Endothelial cell of umbilical vein (primary cell): ENCODE data around the gene GRIK3. TPM values are rescaled to one million over a fixed set of nuclear protein-coding genes. Genes with fewer than 3 reads are reported as not detected.

ENCODE experiments used
- BruUV-seq: library from RNA; stranded (reverse); fragments of 400-500 nt; replicated peaks from 2 replicates; lab custom pipeline; 2021; lab: Mats Ljungman, UMichigan
- CTCF ChIA-PET: fragments of 300-600, 350-600 bp; sonication (Branson Sonifier 250); formaldehyde crosslinking; loops from one replicate; lab custom pipeline; 2021; ENCODE audit warnings: antibody characterized with exemption, inconsistent platforms; lab: Charles Lee
- POLR2A ChIA-PET: fragments of 300-600, 350-600 bp; sonication (Branson Sonifier 250); formaldehyde crosslinking; loops from one replicate; lab custom pipeline; 2021; ENCODE audit warnings: antibody characterized with exemption, inconsistent platforms; lab: Charles Lee
- DNase-seq: peaks from one replicate; pipeline ENCODE4 v3.0.0-alpha.2; 2011; ENCODE audit warnings: low read depth, low spot score
- FAIRE-seq: peaks from 2 replicates; lab custom pipeline; 2011; peaks lifted over from hg19 to GRCh38; lab: Jason Lieb, UNC
- H2AFZ ChIP-seq: 2 replicates; pipeline ENCODE4 v1.6.0; 2012; ENCODE audit warnings: low read depth, low read length, control low read depth, inconsistent platforms
- H3K27ac ChIP-seq: 2 replicates; pipeline ENCODE4 v1.5.1; 2011; ENCODE audit warnings: low read depth, mild to moderate bottlenecking, control low read depth, low read length, moderate library complexity; ENCODE audit not compliant: insufficient read depth
- H3K27me3 ChIP-seq, 2 experiments: 2 replicates each; pipeline versions ENCODE4 v1.6.0 to v1.6.1; 2011; ENCODE audit warnings: low read length in 2 of 2, mixed read lengths in 1 of 2; ENCODE audit not compliant: control insufficient read depth in 2 of 2, insufficient read depth in 2 of 2
- H3K36me3 ChIP-seq, 2 experiments: 2 replicates in 1 of 2; 3 replicates in 1 of 2; pipeline ENCODE4 v1.5.1; 2011; ENCODE audit warnings: low read length in 2 of 2, mild to moderate bottlenecking in 1 of 2, moderate library complexity in 1 of 2; ENCODE audit not compliant: control insufficient read depth in 2 of 2, insufficient read depth in 2 of 2; ENCODE audit errors: extremely low read depth in 1 of 2
- H3K4me1 ChIP-seq: 3 replicates; pipeline ENCODE4 v1.5.1; 2011; ENCODE audit warnings: mild to moderate bottlenecking, low read length; ENCODE audit not compliant: control insufficient read depth, insufficient read depth; ENCODE audit errors: extremely low read depth
- H3K4me2 ChIP-seq: 2 replicates; pipeline ENCODE4 v1.6.1; 2011; ENCODE audit warnings: low read length, control low read depth, mixed read lengths; ENCODE audit not compliant: insufficient read depth
- H3K4me3 ChIP-seq, 3 experiments: fragments of 200-600 bp in 1 of 3; sonication (generic), shearing (Covaris generic) in 1 of 3; replicated peaks in 1 of 3; 2 replicates each; pipeline ENCODE4 v1.5.1; 2011 to 2016; ENCODE audit warnings: control low read depth in 3 of 3, low read length in 3 of 3, mild to moderate bottlenecking in 2 of 3, inconsistent platforms in 1 of 3, low read depth in 1 of 3, moderate library complexity in 1 of 3; ENCODE audit not compliant: insufficient read depth in 1 of 3
- H3K79me2 ChIP-seq: 2 replicates; pipeline ENCODE4 v1.6.0; 2012; ENCODE audit warnings: low read length, inconsistent platforms; ENCODE audit not compliant: control insufficient read depth, insufficient read depth
- H3K9ac ChIP-seq: replicated peaks from 2 replicates; pipeline ENCODE3; 2011; ENCODE audit warnings: low read length, control low read depth; ENCODE audit not compliant: insufficient read depth; ENCODE audit errors: extremely low read depth
- H3K9me1 ChIP-seq: replicated peaks from 3 replicates; pipeline ENCODE4 v1.6.0; 2011; ENCODE audit warnings: mild to moderate bottlenecking, low read length; ENCODE audit not compliant: control insufficient read depth, insufficient read depth; ENCODE audit errors: extremely low read depth
- H3K9me3 ChIP-seq: replicated peaks from 2 replicates; pipeline ENCODE4 v1.5.1; 2012; ENCODE audit warnings: low read length, inconsistent platforms; ENCODE audit not compliant: control insufficient read depth, insufficient read depth
- H4K20me1 ChIP-seq: replicated peaks from 2 replicates; pipeline ENCODE3; 2011; ENCODE audit warnings: mild to moderate bottlenecking, low read length; ENCODE audit not compliant: control insufficient read depth, insufficient read depth; ENCODE audit errors: extremely low read depth
- CTCF ChIP-seq, 2 donors: IDR thresholded peaks; 1 replicate in 1 of 2; 2 replicates in 1 of 2; pipeline ENCODE4 v1.5.1; 2011; ENCODE audit warnings: low read length in 2 of 2, mild to moderate bottlenecking in 2 of 2, moderate library complexity in 2 of 2, control low read depth in 1 of 2, inconsistent platforms in 1 of 2, low read depth in 1 of 2; ENCODE audit not compliant: insufficient read depth in 1 of 2; ENCODE audit errors: extremely low read depth in 1 of 2
- EZH2 ChIP-seq: IDR thresholded peaks from 2 replicates; pipeline ENCODE4 v1.6.1; 2012; ENCODE audit warnings: borderline replicate concordance, low read depth, mild to moderate bottlenecking, moderate library complexity, low read length, inconsistent platforms; ENCODE audit not compliant: severe bottlenecking
- FOS ChIP-seq: IDR thresholded peaks from 2 replicates; pipeline ENCODE4 v1.6.1; 2011; ENCODE audit warnings: mild to moderate bottlenecking, low read length, moderate library complexity, borderline replicate concordance; ENCODE audit not compliant: insufficient read depth
- GATA2 ChIP-seq: IDR thresholded peaks from 2 replicates; pipeline ENCODE4 v1.7.0; 2011; ENCODE audit warnings: low read depth, mild to moderate bottlenecking, moderate library complexity, mixed read lengths, low read length; ENCODE audit not compliant: insufficient read length, insufficient read depth
- JUN ChIP-seq: IDR thresholded peaks from 2 replicates; pipeline ENCODE4 v1.6.1; 2011; ENCODE audit warnings: borderline replicate concordance, low read depth; ENCODE audit not compliant: insufficient read length, insufficient read depth
- MAX ChIP-seq: IDR thresholded peaks from 2 replicates; pipeline ENCODE4 v1.6.1; 2011; ENCODE audit not compliant: insufficient read depth, insufficient read length
- MYC ChIP-seq: IDR thresholded peaks from one replicate; pipeline ENCODE4 v1.6.1; 2011; ENCODE audit warnings: mild to moderate bottlenecking, low read depth, low read length
- POLR2A ChIP-seq: IDR thresholded peaks from 2 replicates; pipeline ENCODE4 v1.6.1; 2012; ENCODE audit warnings: low read depth, mild to moderate bottlenecking, control low read depth, low read length
- POLR2AphosphoS5 ChIP-seq: IDR thresholded peaks from 2 replicates; pipeline ENCODE4 v1.6.1; 2012; ENCODE audit warnings: low read depth, mild to moderate bottlenecking, control low read depth, low read length, moderate library complexity; ENCODE audit not compliant: insufficient read depth
- dilution Hi-C: fragments of 300-500 bp; cut with MboI; formaldehyde crosslinking; loops from one replicate; pipeline ENCODE4 v1.15.0; 2019; ENCODE audit warnings: low sequenced_read_pairs; ENCODE audit not compliant: extremely low pct_ligation_motif_present
- intact Hi-C: fragments of 100-400 bp; cut with micrococcal nuclease; formaldehyde crosslinking; loops from one replicate; pipeline ENCODE4 v1.10.0; 2022
- polyA plus RNA-seq, 4 experiments: library from polyadenylated mRNA; depleted of rRNA in 3 of 4; stranded (reverse) in 3 of 4; unstranded in 1 of 4; fragments of >200 nt; gene quantifications; 2 replicates each; pipeline versions ENCODE4 v1.2.1 to v1.2.3, GENCODE V29; 2011 to 2012; ENCODE audit warnings: missing spikeins in 1 of 4
- total RNA-seq: library from RNA; stranded (reverse); gene quantifications from 2 replicates; pipeline ENCODE4 v1.2.3, GENCODE V29; 2021

GRIK3 gene
- total and polyA plus RNA-seq, 2 donors (not counting 3 experiments of a cell fraction or from before 2014, with no cell fraction given), result not detected

DNA sequence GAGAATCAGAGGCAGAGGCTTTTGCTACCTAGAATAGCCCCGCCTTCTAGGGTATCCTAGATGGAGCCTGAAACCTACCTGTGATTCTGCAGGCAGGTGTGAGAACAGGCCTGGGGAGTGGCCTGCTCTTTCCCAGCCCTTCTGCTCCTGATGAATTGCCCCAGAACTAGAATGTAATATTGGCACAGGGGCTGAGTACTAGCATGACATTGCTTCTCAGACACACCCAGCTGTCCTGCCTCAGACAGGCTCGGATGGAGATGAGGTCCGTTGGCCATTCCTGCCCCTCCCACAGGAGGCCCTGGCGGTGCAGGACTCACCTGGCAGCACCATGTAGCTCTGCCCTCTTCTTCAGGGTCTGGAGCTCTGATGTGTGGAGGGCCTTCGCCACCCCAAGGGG, 237.6 kb downstream of the GRIK3 start:
- DNase-seq (no peak), FAIRE-seq (no peak)
- H3K4me2 ChIP-seq, result no peak overlapping the region
- H3K4me1 ChIP-seq, result no peaks in the 10 kb centered on the region
- H3K9me1 ChIP-seq, result no peaks in the 10 kb centered on the region
- H3K4me3 ChIP-seq, result no peak overlapping the region
- no peak overlapping the region for H3K9ac ChIP-seq
- intact Hi-C loops, result no loop called here
- no peaks in the 10 kb centered on the region for H4K20me1 ChIP-seq
- dilution Hi-C loops, result no loop called here
- POLR2A ChIA-PET, result no interaction called here
- H3K27me3 ChIP-seq, result no peaks in the 10 kb centered on the region
- CTCF ChIA-PET, result no interaction called here
- no peaks in the 10 kb centered on the region for H3K36me3 ChIP-seq
- H3K79me2 ChIP-seq, result no peaks in the 10 kb centered on the region
- no TSS peak for BruUV-seq
- no peak overlapping the region for H2AFZ ChIP-seq
- no peak overlapping the region for H3K27ac ChIP-seq
- no peak for TF ChIP-seq POLR2A
- no peak for TF ChIP-seq JUN
- TF ChIP-seq GATA2, result no peak
- TF ChIP-seq POLR2AphosphoS5, result no peak
- no peak for TF ChIP-seq MAX
- TF ChIP-seq EZH2, result no peak
- no peak for TF ChIP-seq FOS
- TF ChIP-seq CTCF (IDR thresholded peaks at IDR 0.05; ENCODE audit: extremely low read depth in 1 of 2, insufficient read depth in 1 of 2, low read depth in 1 of 2, low read length in 2 of 2), result no peak
- TF ChIP-seq MYC, result no peak
- H3K9me3 ChIP-seq, result no peaks in the 10 kb centered on the region
